Measurements from ENCODE around the gene SKIC2. TPM values are rescaled to one million over a fixed set of nuclear protein-coding genes. Genes with fewer than 3 reads are reported as not detected.

SKIC2 gene
- total RNA-seq, 1 experiment from 2014 or later = 68.0 TPM

- DNase-seq (ENCODE audit: low read depth, low spot score) (no peak), ATAC-seq (peak; percentile 20)
- CTCF ChIA-PET = no interaction called here
- peaks cover 14 to 17% of the 10 kb centered on the region in 2 experiments for H3K4me1 ChIP-seq (ENCODE audit: control insufficient read depth in 1 of 2, insufficient read depth in 2 of 2, low read length in 2 of 2)
- H3K27ac ChIP-seq (ENCODE audit: low read depth, low read length) = peak overlapping the region; percentile 76
- POLR2A ChIA-PET = interaction anchor here (1.2 to 1.8 kb wide), 2 partner anchors 10 to 13 kb away, joined by 3 to 9 read pairs; partner anchors contain the start of gene DXO
- BruUV-seq (replicated peaks) = no TSS peak
- RAD21 ChIA-PET (ENCODE audit: low non-redundant PET in 1 of 2, low total read pairs in 2 of 2, uncharacterized antibody in 2 of 2, unreplicated experiment in 2 of 2) = interaction anchor here (0.5 to 1.5 kb wide), 2 partner anchors 13 to 128 kb away, joined by 4 to 7 read pairs; partner anchors contain the start of gene DXO (in 1 of the 2)
- H3K9me2 ChIP-seq (ENCODE audit: insufficient read depth) = no peaks in the 10 kb centered on the region
- H3K36me3 ChIP-seq (ENCODE audit: control insufficient read depth in 1 of 2, insufficient read depth in 2 of 2, low read length in 2 of 2) = peaks cover 45 to 50% of the 10 kb centered on the region in 2 experiments
- no peaks in the 10 kb centered on the region for H3K27me3 ChIP-seq (ENCODE audit: insufficient read depth, low read length)
- H4K20me1 ChIP-seq (ENCODE audit: insufficient read depth) = no peaks in the 10 kb centered on the region
- H3K4me3 ChIP-seq (replicated peaks in 1 of 2; ENCODE audit: low read depth in 1 of 2, low read length in 2 of 2) = peak overlapping the region; percentile 95 to 100
- intact Hi-C loops (cut with micrococcal nuclease) = no loop called here
- H2AFZ ChIP-seq (ENCODE audit: low read depth, low read length, poor library complexity, severe bottlenecking) = no peak overlapping the region
- H3K9me3 ChIP-seq (ENCODE audit: control insufficient read depth in 1 of 2, insufficient read depth in 1 of 2, low read depth in 1 of 2, low read length in 2 of 2) = no peaks in the 10 kb centered on the region
- peak overlapping the region; percentile 95 for H3K9ac ChIP-seq (ENCODE audit: low read length)
- H3K4me2 ChIP-seq (ENCODE audit: low read length) = peak overlapping the region; percentile 92
- TF ChIP-seq ELF1 (IDR thresholded peaks at IDR 0.05; ENCODE audit: borderline replicate concordance, low read depth) (no peak), SRF (IDR thresholded peaks at IDR 0.05; ENCODE audit: low read depth) (no peak), CEBPB (IDR thresholded peaks at IDR 0.05; ENCODE audit: low read depth) (no peak)
- peaks cover 41% of the 10 kb centered on the region for H3K79me2 ChIP-seq (ENCODE audit: insufficient read depth, low read length)
Measured at GRCh38 chr6:31958412-31958740, 599 bp upstream of the SKIC2 start.

DNA sequence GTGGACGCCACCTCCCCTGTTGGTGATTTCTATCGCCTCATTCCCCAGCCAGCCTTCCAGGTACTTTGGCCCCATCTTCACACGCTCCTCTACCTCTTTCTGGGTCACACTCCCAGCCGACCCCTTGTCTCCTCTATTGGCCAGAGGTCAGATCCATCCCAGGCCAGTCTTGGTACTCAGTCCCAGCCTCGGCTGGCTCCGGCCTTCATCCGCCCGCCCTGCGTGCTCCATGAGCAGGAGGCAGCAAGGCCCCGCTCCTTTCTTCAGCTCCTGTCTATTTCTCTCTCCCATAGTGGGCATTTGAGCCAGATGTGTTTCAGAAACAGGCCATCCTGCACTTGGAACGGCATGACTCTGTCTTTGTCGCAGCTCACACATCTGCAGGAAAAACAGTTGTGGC is 2.6 kb downstream of the SKIC2 start:
- Histone ChIP-seq H2AFZ (ENCODE audit: low read depth, low read length, poor library complexity, severe bottlenecking) (no peak overlapping the region), H3K4me3 (replicated peaks in 1 of 2; ENCODE audit: low read depth in 1 of 2, low read length in 2 of 2) (no peak overlapping the region), H3K9me2 (ENCODE audit: insufficient read depth) (no peaks in the 10 kb centered on the region), H3K27me3 (ENCODE audit: insufficient read depth, low read length) (no peaks in the 10 kb centered on the region), H4K20me1 (ENCODE audit: insufficient read depth) (no peaks in the 10 kb centered on the region), H3K4me2 (ENCODE audit: low read length) (no peak overlapping the region), H3K36me3 (ENCODE audit: control insufficient read depth in 1 of 2, insufficient read depth in 2 of 2, low read length in 2 of 2) (peaks cover 36 to 43% of the 10 kb centered on the region in 2 experiments), H3K4me1 (ENCODE audit: control insufficient read depth in 1 of 2, insufficient read depth in 2 of 2, low read length in 2 of 2) (peaks cover 14 to 17% of the 10 kb centered on the region in 2 experiments), H3K27ac (ENCODE audit: low read depth, low read length) (no peak overlapping the region), H3K9me3 (ENCODE audit: control insufficient read depth in 1 of 2, insufficient read depth in 1 of 2, low read depth in 1 of 2, low read length in 2 of 2) (no peaks in the 10 kb centered on the region), H3K9ac (ENCODE audit: low read length) (no peak overlapping the region), H3K79me2 (ENCODE audit: insufficient read depth, low read length) (peaks cover 38% of the 10 kb centered on the region)
- ChIA-PET POLR2A (no interaction called here), RAD21 (ENCODE audit: low non-redundant PET in 1 of 2, low total read pairs in 2 of 2, uncharacterized antibody in 2 of 2, unreplicated experiment in 2 of 2) (no interaction called here), CTCF (no interaction called here)
- ATAC-seq (no peak), DNase-seq (ENCODE audit: low read depth, low spot score) (no peak)
- no TSS peak for BruUV-seq (replicated peaks)
- intact Hi-C loops (cut with micrococcal nuclease) = no loop called here
- TF ChIP-seq EZH2 (IDR thresholded peaks at IDR 0.05) = no peak
- no peak for TF ChIP-seq JUND (IDR thresholded peaks at IDR 0.05)
- no peak for TF ChIP-seq ELF1 (IDR thresholded peaks at IDR 0.05; ENCODE audit: borderline replicate concordance, low read depth)
- no peak for TF ChIP-seq RAD21 (IDR thresholded peaks at IDR 0.05; ENCODE audit: low read depth)
- no peak for TF ChIP-seq TCF7L2 (IDR thresholded peaks at IDR 0.05; ENCODE audit: borderline replicate concordance, extremely low read depth, insufficient read depth, insufficient read length)
- TF ChIP-seq ATF3 (IDR thresholded peaks at IDR 0.05) = no peak
- TF ChIP-seq, protein P1, sequence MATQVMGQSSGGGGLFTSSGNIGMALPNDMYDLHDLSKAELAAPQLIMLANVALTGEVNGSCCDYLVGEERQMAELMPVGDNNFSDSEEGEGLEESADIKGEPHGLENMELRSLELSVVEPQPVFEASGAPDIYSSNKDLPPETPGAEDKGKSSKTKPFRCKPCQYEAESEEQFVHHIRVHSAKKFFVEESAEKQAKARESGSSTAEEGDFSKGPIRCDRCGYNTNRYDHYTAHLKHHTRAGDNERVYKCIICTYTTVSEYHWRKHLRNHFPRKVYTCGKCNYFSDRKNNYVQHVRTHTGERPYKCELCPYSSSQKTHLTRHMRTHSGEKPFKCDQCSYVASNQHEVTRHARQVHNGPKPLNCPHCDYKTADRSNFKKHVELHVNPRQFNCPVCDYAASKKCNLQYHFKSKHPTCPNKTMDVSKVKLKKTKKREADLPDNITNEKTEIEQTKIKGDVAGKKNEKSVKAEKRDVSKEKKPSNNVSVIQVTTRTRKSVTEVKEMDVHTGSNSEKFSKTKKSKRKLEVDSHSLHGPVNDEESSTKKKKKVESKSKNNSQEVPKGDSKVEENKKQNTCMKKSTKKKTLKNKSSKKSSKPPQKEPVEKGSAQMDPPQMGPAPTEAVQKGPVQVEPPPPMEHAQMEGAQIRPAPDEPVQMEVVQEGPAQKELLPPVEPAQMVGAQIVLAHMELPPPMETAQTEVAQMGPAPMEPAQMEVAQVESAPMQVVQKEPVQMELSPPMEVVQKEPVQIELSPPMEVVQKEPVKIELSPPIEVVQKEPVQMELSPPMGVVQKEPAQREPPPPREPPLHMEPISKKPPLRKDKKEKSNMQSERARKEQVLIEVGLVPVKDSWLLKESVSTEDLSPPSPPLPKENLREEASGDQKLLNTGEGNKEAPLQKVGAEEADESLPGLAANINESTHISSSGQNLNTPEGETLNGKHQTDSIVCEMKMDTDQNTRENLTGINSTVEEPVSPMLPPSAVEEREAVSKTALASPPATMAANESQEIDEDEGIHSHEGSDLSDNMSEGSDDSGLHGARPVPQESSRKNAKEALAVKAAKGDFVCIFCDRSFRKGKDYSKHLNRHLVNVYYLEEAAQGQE (IDR thresholded peaks at IDR 0.05; ENCODE audit: low read depth) = no peak
- TF ChIP-seq POLR2AphosphoS5 (IDR thresholded peaks at IDR 0.05; ENCODE audit: low read depth, low read length) = no peak
- TF ChIP-seq EGR1 (IDR thresholded peaks at IDR 0.05; ENCODE audit: low read depth) = no peak
- TF ChIP-seq ZNF274 (IDR thresholded peaks at IDR 0.05; ENCODE audit: low read depth, low read length) = no peak
- TF ChIP-seq, protein P2, sequence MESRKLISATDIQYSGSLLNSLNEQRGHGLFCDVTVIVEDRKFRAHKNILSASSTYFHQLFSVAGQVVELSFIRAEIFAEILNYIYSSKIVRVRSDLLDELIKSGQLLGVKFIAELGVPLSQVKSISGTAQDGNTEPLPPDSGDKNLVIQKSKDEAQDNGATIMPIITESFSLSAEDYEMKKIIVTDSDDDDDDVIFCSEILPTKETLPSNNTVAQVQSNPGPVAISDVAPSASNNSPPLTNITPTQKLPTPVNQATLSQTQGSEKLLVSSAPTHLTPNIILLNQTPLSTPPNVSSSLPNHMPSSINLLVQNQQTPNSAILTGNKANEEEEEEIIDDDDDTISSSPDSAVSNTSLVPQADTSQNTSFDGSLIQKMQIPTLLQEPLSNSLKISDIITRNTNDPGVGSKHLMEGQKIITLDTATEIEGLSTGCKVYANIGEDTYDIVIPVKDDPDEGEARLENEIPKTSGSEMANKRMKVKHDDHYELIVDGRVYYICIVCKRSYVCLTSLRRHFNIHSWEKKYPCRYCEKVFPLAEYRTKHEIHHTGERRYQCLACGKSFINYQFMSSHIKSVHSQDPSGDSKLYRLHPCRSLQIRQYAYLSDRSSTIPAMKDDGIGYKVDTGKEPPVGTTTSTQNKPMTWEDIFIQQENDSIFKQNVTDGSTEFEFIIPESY (IDR thresholded peaks at IDR 0.05; ENCODE audit: extremely low read depth, insufficient replicate concordance, low read length) = no peak
- TF ChIP-seq YY1 (IDR thresholded peaks at IDR 0.05; ENCODE audit: extremely low read depth, insufficient replicate concordance, low read depth, low read length) = no peak
- TF ChIP-seq POLR2A (IDR thresholded peaks at IDR 0.05; ENCODE audit: borderline replicate concordance, extremely low read depth, insufficient read depth, insufficient read length) = no peak

Measured in HCT116 (cell line).